ENCODE measurements around the gene BEX1.

GRCh38 chrX:103051260-103051789 is 12.6 kb downstream of the BEX1 start:
- TF ChIP-seq TAF1 (IDR thresholded peaks at IDR 0.05; ENCODE audit: borderline replicate concordance, insufficient read depth, low read length) (no peak), POLR2AphosphoS5 (IDR thresholded peaks at IDR 0.05; ENCODE audit: low read depth, low read length) (no peak), REST (IDR thresholded peaks at IDR 0.05; ENCODE audit: insufficient read depth in 1 of 2, low read depth in 2 of 2, low read length in 2 of 2) (no peak)

Data from PFSK-1 (cell line).